C4-2B (cell line): Measurements from ENCODE around the gene EPGN.

Source experiments
- CTCF ChIP-seq: fragments of 450-650 bp; conservative IDR thresholded peaks from 2 replicates; pipeline ENCODE4 v1.5.1; 2017; ENCODE audit warnings: mild to moderate bottlenecking
- ZFX ChIP-seq: fragments of 450-650 bp; IDR thresholded peaks from 2 replicates; pipeline ENCODE4 v1.6.1; 2017

GRCh38 chr4:74297539-74297938 lies 10.7 kb upstream of the EPGN start:
- TF ChIP-seq CTCF, result no peak
- no peak for TF ChIP-seq ZFX
